OCI-LY3 (cell line): ENCODE data around the gene GDPD5.

Source experiments
- H2AFZ ChIP-seq: fragments of 200-600, 300-600 bp; shearing (Covaris generic); 2 replicates; pipeline ENCODE4 v1.6.0; 2014; ENCODE audit warnings: antibody characterized with exemption, low read depth, low read length
- H3K27ac ChIP-seq: fragments of 200-600, 300-600 bp; sonication (generic); 2 replicates; pipeline ENCODE4 v1.5.1; 2014; ENCODE audit warnings: mild to moderate bottlenecking, low read length, moderate library complexity, mixed read lengths
- H3K27me3 ChIP-seq: fragments of 200-600, 300-600 bp; sonication (generic); 2 replicates; pipeline ENCODE4 v1.6.1; 2014; ENCODE audit warnings: low read depth, low read length, mixed read lengths
- H3K36me3 ChIP-seq: fragments of 200-600, 300-600 bp; sonication (generic); replicated peaks from 2 replicates; pipeline ENCODE3; 2014; ENCODE audit warnings: low read depth, low read length, mixed read lengths
- H3K4me1 ChIP-seq: fragments of 300-600, 200-600 bp; sonication (generic); 2 replicates; pipeline ENCODE4 v1.6.1; 2014; ENCODE audit warnings: low read length, mixed read lengths
- H3K4me2 ChIP-seq: fragments of 200-600, 300-600 bp; sonication (generic); 2 replicates; pipeline ENCODE4 v1.6.1; 2014; ENCODE audit warnings: low read length, mixed read lengths
- H3K4me3 ChIP-seq: fragments of 300-600, 200-600 bp; sonication (generic); 2 replicates; pipeline ENCODE4 v1.5.1; 2014; ENCODE audit warnings: antibody characterized with exemption, mild to moderate bottlenecking, low read length, moderate library complexity
- H3K79me2 ChIP-seq: fragments of 300-600, 200-600 bp; shearing (Covaris generic); 2 replicates; pipeline ENCODE4 v1.6.1; 2014; ENCODE audit warnings: mild to moderate bottlenecking, low read length, mixed read lengths
- H3K9ac ChIP-seq: fragments of 300-600, 200-600 bp; shearing (Covaris generic); 2 replicates; pipeline ENCODE4 v1.6.0; 2014; ENCODE audit warnings: mild to moderate bottlenecking, low read length, moderate library complexity
- H3K9me3 ChIP-seq: fragments of 200-600, 300-600 bp; shearing (Covaris generic); 2 replicates; pipeline ENCODE4 v1.6.1; 2014; ENCODE audit warnings: low read length, mixed read lengths; ENCODE audit not compliant: insufficient read depth
- H4K20me1 ChIP-seq: fragments of 200-600, 300-600 bp; sonication (generic); 2 replicates; pipeline ENCODE4 v1.6.1; 2016; ENCODE audit warnings: low read length, mixed read lengths; ENCODE audit not compliant: insufficient read depth
- EZH2phosphoT487 ChIP-seq: fragments of 200-600 bp; shearing (Covaris generic); IDR thresholded peaks from 2 replicates; pipeline ENCODE4 v1.6.1; 2018; ENCODE audit warnings: antibody characterized with exemption, mixed run types, low read depth
- TF ChIP-seq, protein P1 (sequence below): fragments of 200-600, 300-600 bp; sonication (generic); IDR thresholded peaks from 2 replicates; pipeline ENCODE4 v1.5.1; 2014; ENCODE audit warnings: antibody characterized with exemption, low read length, low read depth

GDPD5 gene

DNA sequence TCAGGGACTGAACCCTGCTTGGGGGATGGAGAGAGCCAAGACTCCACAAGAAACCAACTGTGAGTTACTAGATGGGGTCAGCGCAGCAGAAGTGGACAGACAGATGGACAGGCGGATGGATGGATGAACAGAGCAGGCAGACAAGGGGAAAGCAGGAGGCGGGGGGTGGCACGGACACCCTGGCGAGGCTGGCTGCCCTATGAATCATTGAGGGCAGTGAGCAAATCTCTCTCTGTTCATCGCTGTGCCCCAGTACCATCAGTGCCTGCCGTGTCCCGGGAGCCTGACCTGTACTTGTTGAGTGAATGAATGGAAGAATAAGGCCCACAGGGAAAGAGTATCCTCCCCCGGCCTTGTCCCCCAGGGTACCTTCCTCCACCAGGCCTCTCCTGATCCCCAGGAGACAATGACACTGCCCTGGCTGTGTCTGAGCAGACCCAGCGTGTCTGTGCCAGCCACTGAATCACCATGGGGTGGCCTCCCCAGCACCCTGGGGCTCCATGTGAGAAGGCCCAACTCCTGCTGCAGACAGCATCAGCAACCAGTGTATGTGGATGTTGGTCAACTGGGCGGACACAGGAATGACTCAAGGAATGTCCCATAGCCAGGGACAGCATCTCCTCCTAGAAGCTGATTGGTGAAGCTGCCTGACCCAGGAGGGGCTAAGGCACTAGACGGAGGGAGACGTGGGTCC lies 87.6 kb downstream of the GDPD5 start:
- H2AFZ ChIP-seq = no peak overlapping the region
- H3K27ac ChIP-seq = no peak overlapping the region
- no peak overlapping the region for H3K9ac ChIP-seq
- no peaks in the 10 kb centered on the region for H3K9me3 ChIP-seq
- H3K4me2 ChIP-seq = no peak overlapping the region
- H4K20me1 ChIP-seq = no peaks in the 10 kb centered on the region
- H3K36me3 ChIP-seq = no peaks in the 10 kb centered on the region
- no peak overlapping the region for H3K4me3 ChIP-seq
- H3K79me2 ChIP-seq = no peaks in the 10 kb centered on the region
- H3K4me1 ChIP-seq = no peaks in the 10 kb centered on the region
- peaks cover 11% of the 10 kb centered on the region for H3K27me3 ChIP-seq
- TF ChIP-seq, protein P1, sequence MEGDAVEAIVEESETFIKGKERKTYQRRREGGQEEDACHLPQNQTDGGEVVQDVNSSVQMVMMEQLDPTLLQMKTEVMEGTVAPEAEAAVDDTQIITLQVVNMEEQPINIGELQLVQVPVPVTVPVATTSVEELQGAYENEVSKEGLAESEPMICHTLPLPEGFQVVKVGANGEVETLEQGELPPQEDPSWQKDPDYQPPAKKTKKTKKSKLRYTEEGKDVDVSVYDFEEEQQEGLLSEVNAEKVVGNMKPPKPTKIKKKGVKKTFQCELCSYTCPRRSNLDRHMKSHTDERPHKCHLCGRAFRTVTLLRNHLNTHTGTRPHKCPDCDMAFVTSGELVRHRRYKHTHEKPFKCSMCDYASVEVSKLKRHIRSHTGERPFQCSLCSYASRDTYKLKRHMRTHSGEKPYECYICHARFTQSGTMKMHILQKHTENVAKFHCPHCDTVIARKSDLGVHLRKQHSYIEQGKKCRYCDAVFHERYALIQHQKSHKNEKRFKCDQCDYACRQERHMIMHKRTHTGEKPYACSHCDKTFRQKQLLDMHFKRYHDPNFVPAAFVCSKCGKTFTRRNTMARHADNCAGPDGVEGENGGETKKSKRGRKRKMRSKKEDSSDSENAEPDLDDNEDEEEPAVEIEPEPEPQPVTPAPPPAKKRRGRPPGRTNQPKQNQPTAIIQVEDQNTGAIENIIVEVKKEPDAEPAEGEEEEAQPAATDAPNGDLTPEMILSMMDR = no peak
- TF ChIP-seq EZH2phosphoT487 = no peak

DNA sequence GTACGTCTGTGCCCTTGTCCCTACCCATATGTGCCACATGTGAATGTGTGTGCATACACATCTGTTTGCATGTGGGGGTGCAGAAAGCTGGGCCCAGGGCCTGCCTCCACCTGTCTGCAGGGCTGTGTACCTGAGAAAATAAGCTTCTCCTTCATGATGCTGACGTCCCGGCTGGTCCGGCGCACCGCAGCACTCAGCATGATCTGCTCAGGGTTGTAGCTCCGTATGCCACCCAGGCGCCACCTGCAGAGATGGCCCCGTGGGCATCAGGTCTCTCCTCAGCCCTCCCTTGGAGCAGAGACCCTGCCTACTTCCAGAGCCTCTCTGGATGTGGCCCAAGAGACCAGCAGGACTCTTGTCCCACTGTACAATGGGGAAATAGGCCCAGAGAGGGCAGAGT lies 88.9 kb downstream of the GDPD5 start:
- Histone ChIP-seq H3K36me3 (no peaks in the 10 kb centered on the region), H3K9ac (no peak overlapping the region), H3K4me3 (no peak overlapping the region), H3K27me3 (peaks cover 24% of the 10 kb centered on the region), H4K20me1 (no peaks in the 10 kb centered on the region), H3K9me3 (no peaks in the 10 kb centered on the region), H2AFZ (no peak overlapping the region), H3K4me2 (no peak overlapping the region), H3K4me1 (no peaks in the 10 kb centered on the region), H3K79me2 (no peaks in the 10 kb centered on the region), H3K27ac (no peak overlapping the region)
- TF ChIP-seq, protein P1 = no peak
- TF ChIP-seq EZH2phosphoT487 = no peak

DNA sequence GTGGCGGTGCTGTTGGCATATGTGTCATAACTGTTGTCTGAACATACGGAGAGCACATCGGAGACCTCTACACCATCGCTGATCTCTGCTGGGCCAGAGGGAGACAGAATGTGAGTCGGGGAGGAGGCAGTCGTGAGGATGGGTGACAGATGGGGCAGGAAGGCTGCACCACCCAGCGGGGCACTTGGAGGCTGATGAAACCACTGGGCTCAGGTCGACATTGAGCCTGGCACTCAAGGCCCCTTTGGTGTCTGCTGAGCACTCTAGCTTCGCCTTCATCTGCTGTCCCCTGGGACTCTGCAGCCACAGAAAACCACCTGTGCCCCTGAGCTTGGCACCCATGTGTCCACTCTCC lies 90.2 kb downstream of the GDPD5 start:
- H2AFZ ChIP-seq = no peak overlapping the region
- no peak overlapping the region for H3K9ac ChIP-seq
- no peaks in the 10 kb centered on the region for H4K20me1 ChIP-seq
- H3K9me3 ChIP-seq = no peaks in the 10 kb centered on the region
- TF ChIP-seq, protein P1 = no peak
- TF ChIP-seq EZH2phosphoT487 = no peak
- no peaks in the 10 kb centered on the region for H3K4me1 ChIP-seq
- no peaks in the 10 kb centered on the region for H3K36me3 ChIP-seq
- no peak overlapping the region for H3K4me2 ChIP-seq
- H3K4me3 ChIP-seq = no peak overlapping the region
- H3K79me2 ChIP-seq = no peaks in the 10 kb centered on the region
- no peak overlapping the region for H3K27ac ChIP-seq
- H3K27me3 ChIP-seq = peaks cover 26% of the 10 kb centered on the region

DNA sequence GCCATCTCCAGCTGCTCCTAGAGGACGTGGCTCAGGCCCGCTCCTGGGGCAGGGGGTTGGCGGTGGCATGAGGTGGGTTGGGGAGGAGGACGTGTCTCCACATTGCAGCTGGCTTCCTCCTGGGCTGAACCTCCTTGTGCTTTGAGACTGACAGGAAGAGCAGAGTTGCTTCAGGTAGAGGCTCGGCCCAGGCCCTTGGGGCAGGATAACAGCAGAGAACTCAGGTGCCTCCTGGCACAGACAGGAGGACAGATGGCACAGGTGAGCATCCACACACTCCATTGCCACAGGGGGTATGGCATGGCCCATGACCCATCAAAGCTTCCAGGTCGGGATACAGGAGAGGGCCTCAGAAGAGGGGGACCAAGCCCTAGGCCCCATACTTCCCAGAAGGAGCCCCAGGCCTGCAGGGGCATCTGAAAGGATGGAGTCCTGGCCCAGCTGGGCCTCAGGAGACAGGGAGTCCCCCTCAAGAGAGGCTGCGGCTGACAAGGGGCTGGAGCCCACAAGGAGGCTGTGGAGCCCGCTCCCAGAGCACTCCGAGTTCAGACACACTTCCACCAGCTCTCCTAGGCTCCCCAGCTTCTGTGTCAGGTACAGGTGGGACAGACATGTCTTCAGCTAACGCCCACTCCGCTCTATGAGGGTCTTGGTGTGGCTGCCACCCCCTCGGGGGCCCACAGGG lies 90.7 kb downstream of the GDPD5 start:
- no peaks in the 10 kb centered on the region for H3K36me3 ChIP-seq
- no peaks in the 10 kb centered on the region for H3K4me1 ChIP-seq
- H3K9ac ChIP-seq = no peak overlapping the region
- no peak overlapping the region for H3K27ac ChIP-seq
- H3K4me3 ChIP-seq = no peak overlapping the region
- TF ChIP-seq, protein P1 = no peak
- no peak for TF ChIP-seq EZH2phosphoT487
- no peaks in the 10 kb centered on the region for H3K9me3 ChIP-seq
- peaks cover 26% of the 10 kb centered on the region for H3K27me3 ChIP-seq
- H2AFZ ChIP-seq = no peak overlapping the region
- H3K4me2 ChIP-seq = no peak overlapping the region
- H4K20me1 ChIP-seq = no peaks in the 10 kb centered on the region
- no peaks in the 10 kb centered on the region for H3K79me2 ChIP-seq
